Kidney (tissue), 14 donors: Measurements from ENCODE around the gene PDE4D. TPM values are rescaled to one million over a fixed set of nuclear protein-coding genes. Genes with fewer than 3 reads are reported as not detected.

Source experiments
- DNase-seq, 5 donors: peaks; one replicate each; pipeline ENCODE4 v3.0.0-alpha.2; 2013 to 2020
- FAIRE-seq: peaks from 2 replicates; lab custom pipeline; 2012; peaks lifted over from hg19 to GRCh38; lab: Jason Lieb, UNC
- H3K27ac ChIP-seq, 2 donors: one replicate each; pipeline ENCODE4 v1.7.0; 2013; ENCODE audit warnings: low read depth in 2 of 2, low read length in 2 of 2, inconsistent platforms in 1 of 2
- H3K27me3 ChIP-seq: one replicate; pipeline ENCODE4 v1.7.1; 2013; ENCODE audit warnings: low read length, inconsistent platforms; ENCODE audit not compliant: control insufficient read depth, insufficient read depth
- H3K36me3 ChIP-seq, 3 donors: one replicate each; pipeline versions ENCODE4 v1.7.0 to v1.7.1; 2013; ENCODE audit warnings: low read length in 3 of 3, control low read depth in 1 of 3, inconsistent platforms in 1 of 3; ENCODE audit not compliant: insufficient read depth in 3 of 3, control insufficient read depth in 2 of 3
- H3K4me1 ChIP-seq, 3 donors: one replicate each; pipeline versions ENCODE4 v1.7.0 to v1.7.1; 2013; ENCODE audit warnings: low read length in 3 of 3, inconsistent platforms in 1 of 3, low read depth in 1 of 3; ENCODE audit not compliant: control insufficient read depth in 2 of 3, insufficient read depth in 2 of 3
- H3K4me3 ChIP-seq, 3 donors: one replicate each; pipeline versions ENCODE4 v1.7.0 to v1.8.1; 2013; ENCODE audit warnings: low read length in 3 of 3, control low read depth in 1 of 3, inconsistent platforms in 1 of 3
- H3K9ac ChIP-seq, 3 donors: one replicate each; pipeline versions ENCODE4 v1.7.0 to v1.7.1; 2013; ENCODE audit warnings: low read length in 3 of 3, control low read depth in 1 of 3, inconsistent platforms in 1 of 3
- H3K9me3 ChIP-seq, 3 donors: one replicate each; pipeline versions ENCODE4 v1.7.0 to v1.7.1; 2013; ENCODE audit warnings: low read length in 3 of 3, control low read depth in 1 of 3, inconsistent platforms in 1 of 3; ENCODE audit not compliant: control insufficient read depth in 2 of 3, insufficient read depth in 1 of 3
- CTCF ChIP-seq: IDR thresholded peaks from 3 replicates; pipeline ENCODE4 v1.5.1; 2012; ENCODE audit warnings: mild to moderate bottlenecking, moderate library complexity, borderline replicate concordance; ENCODE audit not compliant: insufficient read depth; ENCODE audit errors: extremely low read depth
- intact Hi-C: fragments of 100-400 bp; cut with DNase I; formaldehyde crosslinking; loops from one replicate; pipeline ENCODE4 v1.11.1; 2022
- polyA plus RNA-seq: library from polyadenylated mRNA; stranded (reverse); fragments of 350-450 nt; fragmentation: Illumina TruSeq; extraction: RNeasy Lipid Tissue Mini Kit (QIAGEN cat#74804); gene quantifications from one replicate; pipeline ENCODE4 v1.2.3, GENCODE V29; 2014; ENCODE audit warnings: low read depth, low replicate concordance; ENCODE audit not compliant: insufficient read depth
- total RNA-seq: library from RNA; stranded (reverse); fragmentation: NEBNext Ultra II Directional; extraction: Animal tissue kit (Norgen Biotek cat#: 25700); gene quantifications from one replicate; pipeline ENCODE4 v1.2.1, GENCODE V29; 2021
- donor health status: control.
- donor health status: control.
- donor health status: control.
- donor health status: control.
- donor health status: control.
- donor health status: DM: yes; HTN: yes; CAD: no.
- donor health status: Normal renal cell carcinoma (clear cell type).

The PDE4D gene
- total and polyA plus RNA-seq, 2 donors from 2014 or later = 9.2 to 78.9 TPM

- H3K4me3 ChIP-seq = no peak overlapping the region
- DNase-seq (no peak), FAIRE-seq (no peak)
- H3K9me3 ChIP-seq = no peaks in the 10 kb centered on the region
- intact Hi-C loops = no loop called here
- H3K27ac ChIP-seq = no peak overlapping the region
- H3K36me3 ChIP-seq = no peaks in the 10 kb centered on the region
- H3K27me3 ChIP-seq = no peaks in the 10 kb centered on the region
- TF ChIP-seq CTCF = no peak
- H3K9ac ChIP-seq = no peak overlapping the region
- H3K4me1 ChIP-seq = peaks cover 0 to 7% (median 0%) of the 10 kb centered on the region in 3 donors
Measured at GRCh38 chr5:59342181-59342580, 551.3 kb downstream of the PDE4D start.

- no peak for DNase-seq
- H3K9ac ChIP-seq = no peak overlapping the region
- no peaks in the 10 kb centered on the region for H3K27me3 ChIP-seq
- no peak for TF ChIP-seq CTCF
- no peak overlapping the region for H3K27ac ChIP-seq
- no peaks in the 10 kb centered on the region for H3K36me3 ChIP-seq
- no peak overlapping the region for H3K4me3 ChIP-seq
- FAIRE-seq = no peak
- H3K4me1 ChIP-seq = peaks cover 0 to 4% (median 0%) of the 10 kb centered on the region in 3 donors
- intact Hi-C loops = no loop called here
- no peaks in the 10 kb centered on the region for H3K9me3 ChIP-seq
Measured at GRCh38 chr5:59341760-59342159, 551.8 kb downstream of the PDE4D start.

- no peak overlapping the region for H3K4me3 ChIP-seq
- FAIRE-seq (peak; percentile 25), DNase-seq (no peak)
- no peak overlapping the region for H3K27ac ChIP-seq
- H3K36me3 ChIP-seq = no peaks in the 10 kb centered on the region
- H3K4me1 ChIP-seq = no peaks in the 10 kb centered on the region
- no peaks in the 10 kb centered on the region for H3K27me3 ChIP-seq
- intact Hi-C loops = no loop called here
- no peaks in the 10 kb centered on the region for H3K9me3 ChIP-seq
- TF ChIP-seq CTCF = no peak
- no peak overlapping the region for H3K9ac ChIP-seq
Measured at GRCh38 chr5:59341155-59341554, 552.4 kb downstream of the PDE4D start.

- Histone ChIP-seq H3K4me3 (no peak overlapping the region), H3K27me3 (no peaks in the 10 kb centered on the region), H3K27ac (no peak overlapping the region), H3K9ac (no peak overlapping the region), H3K9me3 (no peaks in the 10 kb centered on the region), H3K36me3 (no peaks in the 10 kb centered on the region), H3K4me1 (no peaks in the 10 kb centered on the region)
- FAIRE-seq (no peak), DNase-seq (no peak)
- intact Hi-C loops = no loop called here
- no peak for TF ChIP-seq CTCF
Measured at GRCh38 chr5:59340637-59341036, 552.9 kb downstream of the PDE4D start.
